ENCODE results near the gene PDE8B. TPM values are rescaled to one million over a fixed set of nuclear protein-coding genes. Genes with fewer than 3 reads are reported as not detected.

Gene PDE8B
- total and polyA plus RNA-seq, 4 donors = 0.19 to 0.82 (median 0.49) TPM

DNA sequence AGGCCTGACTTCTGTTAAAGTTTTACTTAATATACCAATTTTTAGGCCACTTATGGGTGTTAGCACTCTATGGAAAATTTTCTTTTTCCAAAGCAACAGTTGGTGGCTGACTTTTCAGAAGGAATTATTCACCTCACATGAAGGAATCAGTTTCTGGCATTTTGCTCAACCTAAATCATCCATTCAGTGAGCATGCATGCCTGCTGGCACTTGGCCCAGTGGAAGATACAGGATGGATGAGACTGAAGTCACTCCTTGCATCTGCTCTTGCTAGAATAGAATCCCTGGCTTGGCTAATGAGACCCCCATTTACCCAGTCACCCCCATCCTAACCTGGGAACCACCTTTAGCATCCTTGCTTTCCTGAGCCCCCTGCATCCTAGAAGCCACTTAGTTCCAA, 149.9 kb downstream of the PDE8B start:
- Histone ChIP-seq H3K27ac (ENCODE audit: low read depth in 1 of 2, low read length in 2 of 2) (no peak overlapping the region), H3K27me3 (ENCODE audit: control insufficient read depth in 4 of 4, insufficient read depth in 4 of 4, low read length in 3 of 4) (no peaks in the 10 kb centered on the region), H3K4me1 (ENCODE audit: control insufficient read depth in 4 of 4, insufficient read depth in 4 of 4, low read length in 3 of 4) (peaks cover 0 to 10% (median 5%) of the 10 kb centered on the region in 4 donors), H3K36me3 (ENCODE audit: control insufficient read depth in 4 of 4, insufficient read depth in 3 of 4, low read depth in 1 of 4, low read length in 3 of 4) (no peaks in the 10 kb centered on the region), H3K9me3 (ENCODE audit: control insufficient read depth in 4 of 4, low read length in 3 of 4) (no peaks in the 10 kb centered on the region), H3K4me3 (ENCODE audit: low read depth in 1 of 3, low read length in 3 of 3) (no peak overlapping the region), H3K9ac (ENCODE audit: low read depth in 1 of 2, low read length in 2 of 2) (no peak overlapping the region)
- TF ChIP-seq HNF4A (conservative IDR thresholded peaks at IDR 0.05) = no peak
- TF ChIP-seq RAD21 (IDR thresholded peaks at IDR 0.05) = no peak
- no peak for TF ChIP-seq TAF1 (conservative IDR thresholded peaks at IDR 0.05)
- no peak for TF ChIP-seq HNF4G (IDR thresholded peaks at IDR 0.05)
- TF ChIP-seq, protein P1, sequence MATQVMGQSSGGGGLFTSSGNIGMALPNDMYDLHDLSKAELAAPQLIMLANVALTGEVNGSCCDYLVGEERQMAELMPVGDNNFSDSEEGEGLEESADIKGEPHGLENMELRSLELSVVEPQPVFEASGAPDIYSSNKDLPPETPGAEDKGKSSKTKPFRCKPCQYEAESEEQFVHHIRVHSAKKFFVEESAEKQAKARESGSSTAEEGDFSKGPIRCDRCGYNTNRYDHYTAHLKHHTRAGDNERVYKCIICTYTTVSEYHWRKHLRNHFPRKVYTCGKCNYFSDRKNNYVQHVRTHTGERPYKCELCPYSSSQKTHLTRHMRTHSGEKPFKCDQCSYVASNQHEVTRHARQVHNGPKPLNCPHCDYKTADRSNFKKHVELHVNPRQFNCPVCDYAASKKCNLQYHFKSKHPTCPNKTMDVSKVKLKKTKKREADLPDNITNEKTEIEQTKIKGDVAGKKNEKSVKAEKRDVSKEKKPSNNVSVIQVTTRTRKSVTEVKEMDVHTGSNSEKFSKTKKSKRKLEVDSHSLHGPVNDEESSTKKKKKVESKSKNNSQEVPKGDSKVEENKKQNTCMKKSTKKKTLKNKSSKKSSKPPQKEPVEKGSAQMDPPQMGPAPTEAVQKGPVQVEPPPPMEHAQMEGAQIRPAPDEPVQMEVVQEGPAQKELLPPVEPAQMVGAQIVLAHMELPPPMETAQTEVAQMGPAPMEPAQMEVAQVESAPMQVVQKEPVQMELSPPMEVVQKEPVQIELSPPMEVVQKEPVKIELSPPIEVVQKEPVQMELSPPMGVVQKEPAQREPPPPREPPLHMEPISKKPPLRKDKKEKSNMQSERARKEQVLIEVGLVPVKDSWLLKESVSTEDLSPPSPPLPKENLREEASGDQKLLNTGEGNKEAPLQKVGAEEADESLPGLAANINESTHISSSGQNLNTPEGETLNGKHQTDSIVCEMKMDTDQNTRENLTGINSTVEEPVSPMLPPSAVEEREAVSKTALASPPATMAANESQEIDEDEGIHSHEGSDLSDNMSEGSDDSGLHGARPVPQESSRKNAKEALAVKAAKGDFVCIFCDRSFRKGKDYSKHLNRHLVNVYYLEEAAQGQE (IDR thresholded peaks at IDR 0.05) = no peak
- no peak for TF ChIP-seq SP1 (IDR thresholded peaks at IDR 0.05)
- TF ChIP-seq RXRA (IDR thresholded peaks at IDR 0.05) = no peak
- TF ChIP-seq FOXA1 (IDR thresholded peaks at IDR 0.05) = no peak
- no peak for TF ChIP-seq GABPA (IDR thresholded peaks at IDR 0.05 in 1 of 2, conservative IDR thresholded peaks at IDR 0.05 in 1 of 2)
- TF ChIP-seq JUND (IDR thresholded peaks at IDR 0.05) = no peak
- TF ChIP-seq, protein P2, sequence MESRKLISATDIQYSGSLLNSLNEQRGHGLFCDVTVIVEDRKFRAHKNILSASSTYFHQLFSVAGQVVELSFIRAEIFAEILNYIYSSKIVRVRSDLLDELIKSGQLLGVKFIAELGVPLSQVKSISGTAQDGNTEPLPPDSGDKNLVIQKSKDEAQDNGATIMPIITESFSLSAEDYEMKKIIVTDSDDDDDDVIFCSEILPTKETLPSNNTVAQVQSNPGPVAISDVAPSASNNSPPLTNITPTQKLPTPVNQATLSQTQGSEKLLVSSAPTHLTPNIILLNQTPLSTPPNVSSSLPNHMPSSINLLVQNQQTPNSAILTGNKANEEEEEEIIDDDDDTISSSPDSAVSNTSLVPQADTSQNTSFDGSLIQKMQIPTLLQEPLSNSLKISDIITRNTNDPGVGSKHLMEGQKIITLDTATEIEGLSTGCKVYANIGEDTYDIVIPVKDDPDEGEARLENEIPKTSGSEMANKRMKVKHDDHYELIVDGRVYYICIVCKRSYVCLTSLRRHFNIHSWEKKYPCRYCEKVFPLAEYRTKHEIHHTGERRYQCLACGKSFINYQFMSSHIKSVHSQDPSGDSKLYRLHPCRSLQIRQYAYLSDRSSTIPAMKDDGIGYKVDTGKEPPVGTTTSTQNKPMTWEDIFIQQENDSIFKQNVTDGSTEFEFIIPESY (IDR thresholded peaks at IDR 0.05) = no peak
- TF ChIP-seq EGR1 (IDR thresholded peaks at IDR 0.05; ENCODE audit: low read depth in 2 of 2) = no peak
- no peak for DNase-seq (ENCODE audit: low spot score)

DNA sequence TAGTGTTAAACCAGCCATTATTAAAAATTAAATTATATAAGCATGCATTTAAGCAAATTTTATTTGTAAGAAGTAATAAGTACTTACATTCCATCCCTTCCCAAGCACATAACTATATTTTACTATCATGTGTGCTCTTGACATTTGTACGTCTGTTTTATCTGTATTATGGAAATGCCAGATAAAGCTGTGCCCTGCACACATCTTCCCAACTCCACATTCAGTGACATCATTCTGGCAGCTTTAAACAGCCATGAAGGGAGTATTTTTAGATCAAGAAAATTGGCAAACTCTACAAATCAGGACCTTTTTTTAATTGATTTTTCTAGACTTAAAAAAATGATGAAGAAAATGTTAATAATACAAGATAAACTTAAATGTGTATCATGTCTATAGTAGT, 150.5 kb downstream of the PDE8B start:
- no peak for DNase-seq (ENCODE audit: low spot score)
- Histone ChIP-seq H3K27ac (ENCODE audit: low read depth in 1 of 2, low read length in 2 of 2) (no peak overlapping the region), H3K9me3 (ENCODE audit: control insufficient read depth in 4 of 4, low read length in 3 of 4) (no peaks in the 10 kb centered on the region), H3K4me3 (ENCODE audit: low read depth in 1 of 3, low read length in 3 of 3) (no peak overlapping the region), H3K27me3 (ENCODE audit: control insufficient read depth in 4 of 4, insufficient read depth in 4 of 4, low read length in 3 of 4) (no peaks in the 10 kb centered on the region), H3K4me1 (ENCODE audit: control insufficient read depth in 4 of 4, insufficient read depth in 4 of 4, low read length in 3 of 4) (peaks cover 0 to 6% (median 1%) of the 10 kb centered on the region in 4 donors), H3K36me3 (ENCODE audit: control insufficient read depth in 4 of 4, insufficient read depth in 3 of 4, low read depth in 1 of 4, low read length in 3 of 4) (no peaks in the 10 kb centered on the region), H3K9ac (ENCODE audit: low read depth in 1 of 2, low read length in 2 of 2) (no peak overlapping the region)
- TF ChIP-seq RAD21 (IDR thresholded peaks at IDR 0.05) (no peak), NR2F2 (IDR thresholded peaks at IDR 0.05) (no peak), FOXA1 (IDR thresholded peaks at IDR 0.05) (no peak), TAF1 (conservative IDR thresholded peaks at IDR 0.05) (no peak), GABPA (IDR thresholded peaks at IDR 0.05 in 1 of 2, conservative IDR thresholded peaks at IDR 0.05 in 1 of 2) (no peak), HNF4G (IDR thresholded peaks at IDR 0.05) (no peak), SP1 (IDR thresholded peaks at IDR 0.05) (no peak), HNF4A (conservative IDR thresholded peaks at IDR 0.05) (no peak), FOXA2 (IDR thresholded peaks at IDR 0.05) (no peak)
- TF ChIP-seq, protein P3, sequence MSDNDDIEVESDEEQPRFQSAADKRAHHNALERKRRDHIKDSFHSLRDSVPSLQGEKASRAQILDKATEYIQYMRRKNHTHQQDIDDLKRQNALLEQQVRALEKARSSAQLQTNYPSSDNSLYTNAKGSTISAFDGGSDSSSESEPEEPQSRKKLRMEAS (IDR thresholded peaks at IDR 0.05) = no peak
- TF ChIP-seq, protein P4, sequence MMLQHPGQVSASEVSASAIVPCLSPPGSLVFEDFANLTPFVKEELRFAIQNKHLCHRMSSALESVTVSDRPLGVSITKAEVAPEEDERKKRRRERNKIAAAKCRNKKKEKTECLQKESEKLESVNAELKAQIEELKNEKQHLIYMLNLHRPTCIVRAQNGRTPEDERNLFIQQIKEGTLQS (IDR thresholded peaks at IDR 0.05) = no peak
- TF ChIP-seq, protein P1 (IDR thresholded peaks at IDR 0.05) = no peak
- TF ChIP-seq, protein P2 (IDR thresholded peaks at IDR 0.05) = no peak
- TF ChIP-seq, protein P5, sequence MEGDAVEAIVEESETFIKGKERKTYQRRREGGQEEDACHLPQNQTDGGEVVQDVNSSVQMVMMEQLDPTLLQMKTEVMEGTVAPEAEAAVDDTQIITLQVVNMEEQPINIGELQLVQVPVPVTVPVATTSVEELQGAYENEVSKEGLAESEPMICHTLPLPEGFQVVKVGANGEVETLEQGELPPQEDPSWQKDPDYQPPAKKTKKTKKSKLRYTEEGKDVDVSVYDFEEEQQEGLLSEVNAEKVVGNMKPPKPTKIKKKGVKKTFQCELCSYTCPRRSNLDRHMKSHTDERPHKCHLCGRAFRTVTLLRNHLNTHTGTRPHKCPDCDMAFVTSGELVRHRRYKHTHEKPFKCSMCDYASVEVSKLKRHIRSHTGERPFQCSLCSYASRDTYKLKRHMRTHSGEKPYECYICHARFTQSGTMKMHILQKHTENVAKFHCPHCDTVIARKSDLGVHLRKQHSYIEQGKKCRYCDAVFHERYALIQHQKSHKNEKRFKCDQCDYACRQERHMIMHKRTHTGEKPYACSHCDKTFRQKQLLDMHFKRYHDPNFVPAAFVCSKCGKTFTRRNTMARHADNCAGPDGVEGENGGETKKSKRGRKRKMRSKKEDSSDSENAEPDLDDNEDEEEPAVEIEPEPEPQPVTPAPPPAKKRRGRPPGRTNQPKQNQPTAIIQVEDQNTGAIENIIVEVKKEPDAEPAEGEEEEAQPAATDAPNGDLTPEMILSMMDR (IDR thresholded peaks at IDR 0.05; ENCODE audit: low read depth, low read length, missing input control) = no peak
- 86% methylated on average over 1 of the region's 1 CpG for WGBS
